ENCODE data around the gene HOXD12.

Gene HOXD12

DNA sequence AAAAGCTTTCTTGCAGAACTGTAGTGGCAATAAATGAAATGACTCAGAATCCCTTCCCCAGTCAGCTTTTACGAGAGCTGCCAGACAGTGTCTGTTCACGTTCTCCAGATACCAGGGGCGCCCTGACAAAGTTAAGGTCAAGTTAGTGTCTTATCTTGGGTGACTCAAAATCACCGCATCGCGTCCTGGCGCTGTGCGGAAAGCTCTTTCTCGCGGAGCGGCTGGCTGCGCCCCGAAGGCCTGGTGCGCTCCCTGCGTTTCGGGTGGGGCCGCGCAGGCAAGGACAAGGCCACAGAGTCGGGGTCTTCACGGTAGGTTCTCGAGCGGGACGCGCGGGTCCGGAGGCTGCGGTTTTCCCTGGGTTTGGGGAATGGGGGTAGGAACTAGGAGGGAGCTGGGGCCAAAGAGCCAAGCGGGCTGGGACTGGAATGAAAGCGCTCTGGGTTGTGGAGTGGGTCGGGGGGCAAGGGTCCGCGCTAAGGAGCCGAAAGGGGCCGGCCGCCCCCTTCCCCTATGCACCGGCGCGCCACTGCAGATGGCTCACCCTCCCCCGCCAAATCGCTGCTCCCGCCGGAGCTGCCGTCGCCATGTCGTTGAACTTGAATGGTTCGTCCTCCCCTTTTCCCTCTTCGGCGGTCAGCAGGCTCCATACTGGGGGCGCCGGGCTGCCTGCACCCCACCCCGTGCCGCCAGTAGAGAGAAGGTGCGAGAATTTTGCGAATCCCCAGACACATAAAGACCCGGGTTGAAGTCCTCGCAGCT is 4.9 kb downstream of the HOXD12 start:
- Histone ChIP-seq H3K9ac (ENCODE audit: low read length) (peak overlapping the region; percentile 54), H3K36me3 (ENCODE audit: control insufficient read depth, insufficient read depth, low read length, severe bottlenecking) (no peaks in the 10 kb centered on the region), H3K9me3 (ENCODE audit: control insufficient read depth, low read length) (peaks cover 10% of the 10 kb centered on the region), H3K4me3 (ENCODE audit: low read length) (peak overlapping the region; percentile 75), H3K4me1 (ENCODE audit: control insufficient read depth, insufficient read depth, low read length) (peaks cover 15% of the 10 kb centered on the region), H3K27me3 (replicated peaks; ENCODE audit: control insufficient read depth, insufficient read depth, low read length) (peaks cover 67% of the 10 kb centered on the region)
- DNase-seq (ENCODE audit: low read depth): no peak

DNA sequence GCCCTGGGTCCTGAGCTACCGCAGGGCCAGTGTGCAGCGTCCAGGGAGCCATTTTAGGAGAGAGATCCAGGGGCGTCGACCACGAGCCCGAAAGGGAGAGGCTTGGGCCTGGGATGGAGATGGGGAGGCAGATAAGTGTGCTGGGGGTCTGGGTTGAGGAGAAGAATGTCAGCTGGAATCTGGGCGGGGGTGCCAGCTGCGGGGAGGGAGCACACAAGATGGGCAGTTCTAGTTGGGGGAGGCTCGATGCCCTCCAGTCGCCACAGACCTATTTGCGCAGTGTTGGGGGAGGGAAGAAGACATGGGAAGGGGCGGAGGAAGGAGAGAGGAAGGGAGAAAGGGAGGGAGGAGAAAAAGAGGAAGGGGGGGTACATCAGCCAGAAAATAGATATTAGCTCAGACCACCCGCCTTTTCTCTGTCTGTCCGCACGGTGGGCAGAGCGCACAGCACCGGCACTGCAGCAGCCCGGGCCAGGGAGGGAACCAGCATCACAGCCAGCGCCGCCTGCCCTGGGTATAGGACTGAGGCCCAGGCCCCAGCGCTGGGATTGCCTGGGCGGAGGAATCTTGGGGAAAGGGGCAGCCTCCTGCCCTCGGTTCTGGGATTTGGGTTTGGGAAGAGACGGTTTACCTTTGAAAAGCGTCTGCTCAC is 5.6 kb downstream of the HOXD12 start:
- no peak for DNase-seq (ENCODE audit: low read depth)
- Histone ChIP-seq H3K36me3 (ENCODE audit: control insufficient read depth, insufficient read depth, low read length, severe bottlenecking) (no peaks in the 10 kb centered on the region), H3K4me1 (ENCODE audit: control insufficient read depth, insufficient read depth, low read length) (peaks cover 15% of the 10 kb centered on the region), H3K9me3 (ENCODE audit: control insufficient read depth, low read length) (peaks cover 7% of the 10 kb centered on the region), H3K4me3 (ENCODE audit: low read length) (peak overlapping the region; percentile 75), H3K27me3 (replicated peaks; ENCODE audit: control insufficient read depth, insufficient read depth, low read length) (peaks cover 67% of the 10 kb centered on the region), H3K9ac (ENCODE audit: low read length) (peak overlapping the region; percentile 54)

DNA sequence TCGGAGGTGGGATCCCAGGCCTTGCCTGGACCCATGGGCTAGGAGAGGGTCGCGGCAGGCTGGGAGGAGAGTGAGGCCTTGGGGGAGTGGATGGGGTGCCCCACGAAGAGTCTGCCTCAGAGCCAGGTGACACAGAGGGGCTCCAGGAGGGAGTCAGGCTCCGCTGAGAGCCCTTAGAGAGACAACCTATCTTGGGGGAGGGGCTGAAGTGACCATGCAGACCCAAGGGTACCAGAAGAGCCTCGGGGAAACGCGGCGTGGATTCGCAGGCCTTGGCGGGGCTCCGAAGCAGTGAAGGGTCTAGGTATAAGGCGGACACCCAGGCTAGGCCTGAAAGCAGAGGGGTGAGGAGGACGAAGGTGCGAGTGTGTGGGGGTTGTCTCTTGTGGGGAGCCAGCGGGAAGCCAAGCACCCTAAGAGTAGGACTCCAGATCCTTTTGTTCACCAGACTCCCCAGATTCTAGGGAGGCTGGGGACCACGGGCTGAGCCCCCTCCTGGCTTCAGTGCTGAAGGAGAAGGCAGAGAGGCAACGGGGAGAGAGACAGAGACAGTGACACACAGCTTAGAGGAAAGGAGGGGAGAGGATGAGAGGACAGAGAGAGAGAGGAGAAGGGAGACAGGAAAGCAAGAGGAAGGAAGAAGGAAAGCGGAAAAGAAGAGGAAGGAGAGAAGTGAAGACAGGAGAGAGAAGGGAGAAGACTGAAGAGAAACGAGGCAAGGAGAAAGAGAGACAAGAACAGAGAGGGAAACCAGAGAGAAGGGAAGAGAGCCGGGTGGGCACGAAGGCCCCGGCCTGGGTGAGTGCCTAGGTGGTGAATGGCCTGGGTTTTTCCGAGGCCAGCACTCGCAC is 6.4 kb downstream of the HOXD12 start:
- H3K4me3 ChIP-seq (ENCODE audit: low read length): peak overlapping the region; percentile 71
- no peak overlapping the region for H3K9ac ChIP-seq (ENCODE audit: low read length)
- no peaks in the 10 kb centered on the region for H3K36me3 ChIP-seq (ENCODE audit: control insufficient read depth, insufficient read depth, low read length, severe bottlenecking)
- peaks cover under 1% of the 10 kb centered on the region for H3K9me3 ChIP-seq (ENCODE audit: control insufficient read depth, low read length)
- H3K4me1 ChIP-seq (ENCODE audit: control insufficient read depth, insufficient read depth, low read length): peaks cover 15% of the 10 kb centered on the region
- no peak for DNase-seq (ENCODE audit: low read depth)
- H3K27me3 ChIP-seq (replicated peaks; ENCODE audit: control insufficient read depth, insufficient read depth, low read length): peaks cover 67% of the 10 kb centered on the region

GRCh38 chr2:176106581-176107539 is 7.3 kb downstream of the HOXD12 start, which contains the start of gene HOXD11:
HOXD11 (plus strand) TSS chr2:176107280; CDS start chr2:176107356, 76 bp downstream.
- Histone ChIP-seq H3K9me3 (ENCODE audit: control insufficient read depth, low read length) (no peaks in the 10 kb centered on the region), H3K4me3 (ENCODE audit: low read length) (peak within 1 kb of the TSS; percentile 71), H3K36me3 (ENCODE audit: control insufficient read depth, insufficient read depth, low read length, severe bottlenecking) (no peaks in the 10 kb centered on the region), H3K27me3 (replicated peaks; ENCODE audit: control insufficient read depth, insufficient read depth, low read length) (peaks cover 67% of the 10 kb centered on the region), H3K9ac (ENCODE audit: low read length) (no peak within 1 kb of the TSS), H3K4me1 (ENCODE audit: control insufficient read depth, insufficient read depth, low read length) (peaks cover 15% of the 10 kb centered on the region)
- no peak for DNase-seq (ENCODE audit: low read depth)

DNA sequence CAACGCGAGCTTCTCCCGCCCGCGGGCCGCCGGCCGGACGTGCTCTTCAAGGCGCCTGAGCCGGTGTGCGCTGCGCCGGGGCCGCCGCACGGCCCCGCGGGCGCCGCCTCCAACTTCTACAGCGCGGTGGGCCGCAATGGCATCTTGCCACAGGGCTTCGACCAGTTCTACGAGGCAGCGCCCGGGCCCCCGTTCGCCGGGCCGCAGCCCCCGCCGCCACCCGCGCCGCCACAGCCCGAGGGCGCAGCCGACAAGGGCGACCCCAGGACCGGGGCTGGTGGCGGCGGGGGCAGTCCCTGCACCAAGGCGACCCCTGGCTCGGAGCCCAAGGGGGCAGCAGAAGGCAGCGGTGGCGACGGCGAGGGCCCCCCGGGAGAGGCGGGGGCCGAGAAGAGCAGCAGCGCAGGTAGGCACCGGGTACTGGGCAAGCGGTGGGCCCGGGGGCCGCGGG is 8.2 kb downstream of the HOXD12 start:
- Histone ChIP-seq H3K9me3 (ENCODE audit: control insufficient read depth, low read length) (no peaks in the 10 kb centered on the region), H3K4me3 (ENCODE audit: low read length) (no peak overlapping the region), H3K4me1 (ENCODE audit: control insufficient read depth, insufficient read depth, low read length) (peaks cover 15% of the 10 kb centered on the region), H3K27me3 (replicated peaks; ENCODE audit: control insufficient read depth, insufficient read depth, low read length) (peaks cover 67% of the 10 kb centered on the region), H3K36me3 (ENCODE audit: control insufficient read depth, insufficient read depth, low read length, severe bottlenecking) (no peaks in the 10 kb centered on the region), H3K9ac (ENCODE audit: low read length) (no peak overlapping the region)
- DNase-seq (ENCODE audit: low read depth): no peak

DNA sequence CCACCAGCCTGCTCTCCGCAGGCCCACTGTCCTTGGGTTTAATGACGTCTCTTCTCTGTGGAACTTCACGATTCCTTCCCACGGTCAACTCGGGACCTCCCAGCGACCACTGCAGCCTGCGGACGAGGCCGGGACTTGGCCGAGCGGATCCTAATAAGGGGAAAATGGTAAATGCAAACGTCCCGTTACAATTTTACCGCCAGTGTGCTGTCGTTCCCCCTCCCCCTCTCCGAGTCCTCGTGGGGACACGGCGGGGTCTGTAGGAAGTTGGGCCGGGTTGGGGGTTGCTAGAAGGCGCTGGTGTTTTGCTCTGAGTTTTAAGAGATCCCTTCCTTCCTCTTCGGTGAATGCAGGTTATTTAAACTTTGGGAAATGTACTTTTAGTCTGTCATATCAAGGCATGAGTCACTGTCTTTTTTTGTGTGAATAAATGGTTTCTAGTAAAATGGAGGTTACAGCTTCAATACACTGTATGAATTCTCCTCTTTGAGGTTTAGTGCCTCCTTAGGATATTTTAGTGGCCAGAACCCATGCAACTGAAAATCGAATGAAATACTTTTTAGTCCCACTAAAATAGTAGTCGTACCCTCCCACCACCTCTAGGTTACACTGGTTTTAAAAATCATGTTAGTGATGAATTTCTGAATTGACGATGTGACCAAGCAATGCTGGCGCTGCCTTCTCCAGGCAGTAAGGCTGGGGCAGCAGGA is 9.8 kb downstream of the HOXD12 start:
- no peak overlapping the region for H3K4me3 ChIP-seq (ENCODE audit: low read length)
- DNase-seq (ENCODE audit: low read depth): no peak

DNA sequence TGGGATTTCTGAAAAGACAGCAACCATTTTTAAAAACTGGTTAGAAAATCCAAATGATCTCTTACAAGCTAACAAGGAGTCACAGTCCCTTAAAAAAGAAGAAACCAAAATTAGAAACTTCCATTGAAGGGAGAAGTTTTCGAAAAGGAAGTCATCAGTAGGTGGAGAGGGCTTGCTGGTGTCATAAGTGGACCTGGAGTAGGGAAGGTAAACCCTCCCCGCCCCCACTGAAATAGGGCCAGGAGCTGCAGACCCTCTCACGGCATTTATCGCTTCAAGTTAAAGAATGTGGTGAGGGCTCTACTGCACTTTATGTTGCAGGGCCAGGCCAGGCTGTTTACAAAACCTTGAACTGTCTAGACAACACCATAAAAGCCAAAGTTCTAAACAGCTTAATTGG is 10.4 kb downstream of the HOXD12 start:
- Histone ChIP-seq H3K9me3 (ENCODE audit: control insufficient read depth, low read length) (no peaks in the 10 kb centered on the region), H3K4me1 (ENCODE audit: control insufficient read depth, insufficient read depth, low read length) (peaks cover under 1% of the 10 kb centered on the region), H3K4me3 (ENCODE audit: low read length) (no peak overlapping the region), H3K36me3 (ENCODE audit: control insufficient read depth, insufficient read depth, low read length, severe bottlenecking) (no peaks in the 10 kb centered on the region), H3K27me3 (replicated peaks; ENCODE audit: control insufficient read depth, insufficient read depth, low read length) (peaks cover 74% of the 10 kb centered on the region), H3K9ac (ENCODE audit: low read length) (no peak overlapping the region)
- no peak for DNase-seq (ENCODE audit: low read depth)

More for the DNA sequence above, 9.8 kb downstream of the HOXD12 start:
- Histone ChIP-seq H3K36me3 (ENCODE audit: control insufficient read depth, insufficient read depth, low read length, severe bottlenecking) (no peaks in the 10 kb centered on the region), H3K4me1 (ENCODE audit: control insufficient read depth, insufficient read depth, low read length) (peaks cover 6% of the 10 kb centered on the region), H3K9me3 (ENCODE audit: control insufficient read depth, low read length) (no peaks in the 10 kb centered on the region), H3K9ac (ENCODE audit: low read length) (no peak overlapping the region), H3K27me3 (replicated peaks; ENCODE audit: control insufficient read depth, insufficient read depth, low read length) (peaks cover 69% of the 10 kb centered on the region)

DNA sequence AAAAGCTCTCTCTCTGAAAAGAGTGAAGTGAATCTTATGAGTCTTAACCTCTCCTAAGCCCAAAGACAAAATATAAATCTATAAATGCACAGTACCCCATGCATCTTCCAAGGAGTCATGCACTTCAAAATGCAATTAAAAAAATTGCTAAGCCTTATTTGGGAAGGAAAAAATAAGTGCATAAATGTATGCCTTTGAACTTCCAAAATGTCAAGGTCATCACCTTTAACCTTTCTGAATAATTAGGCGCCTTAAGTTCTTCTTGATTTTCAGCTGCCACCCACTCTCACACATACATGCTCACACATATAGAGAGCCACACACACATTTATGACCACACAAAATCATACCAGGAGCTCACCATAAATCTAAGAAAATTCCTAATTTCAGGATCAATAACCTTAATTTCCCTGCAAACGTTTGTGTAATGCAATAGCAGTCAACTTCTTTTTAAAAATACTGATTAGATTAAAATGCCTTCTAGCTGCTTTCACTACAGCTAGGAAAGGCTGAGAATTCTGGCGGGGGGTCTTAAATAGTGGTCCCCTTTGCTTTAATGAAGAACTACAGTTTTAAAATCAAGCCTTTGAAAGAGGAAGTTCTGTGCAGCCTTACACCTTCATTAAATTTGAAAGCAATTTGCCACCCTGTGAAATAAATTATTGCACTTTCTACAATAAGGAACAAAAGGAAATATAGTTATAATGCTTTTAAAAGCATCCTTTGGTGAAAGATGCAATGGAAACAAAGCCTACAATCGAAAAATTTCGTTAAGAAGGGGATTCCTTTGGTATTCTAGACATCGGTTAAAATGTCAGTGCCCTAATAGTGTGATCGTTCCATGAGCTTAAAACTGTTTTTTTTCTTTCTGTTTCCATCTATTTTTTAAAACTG is 11.1 kb downstream of the HOXD12 start:
- H3K4me1 ChIP-seq (ENCODE audit: control insufficient read depth, insufficient read depth, low read length): no peaks in the 10 kb centered on the region

GRCh38 chr2:176111309-176111663 is 11.7 kb downstream of the HOXD12 start:
- H3K9ac ChIP-seq (ENCODE audit: low read length): no peak overlapping the region
- H3K27me3 ChIP-seq (replicated peaks; ENCODE audit: control insufficient read depth, insufficient read depth, low read length): peaks cover 75% of the 10 kb centered on the region
- peak; percentile 69 for DNase-seq (ENCODE audit: low read depth)
- H3K4me3 ChIP-seq (ENCODE audit: low read length): no peak overlapping the region
- H3K9me3 ChIP-seq (ENCODE audit: control insufficient read depth, low read length): no peaks in the 10 kb centered on the region
- H3K4me1 ChIP-seq (ENCODE audit: control insufficient read depth, insufficient read depth, low read length): no peaks in the 10 kb centered on the region
- H3K36me3 ChIP-seq (ENCODE audit: control insufficient read depth, insufficient read depth, low read length, severe bottlenecking): no peaks in the 10 kb centered on the region

More for the DNA sequence above, 11.1 kb downstream of the HOXD12 start:
- Histone ChIP-seq H3K4me3 (ENCODE audit: low read length) (no peak overlapping the region), H3K9me3 (ENCODE audit: control insufficient read depth, low read length) (no peaks in the 10 kb centered on the region), H3K36me3 (ENCODE audit: control insufficient read depth, insufficient read depth, low read length, severe bottlenecking) (no peaks in the 10 kb centered on the region), H3K9ac (ENCODE audit: low read length) (no peak overlapping the region), H3K27me3 (replicated peaks; ENCODE audit: control insufficient read depth, insufficient read depth, low read length) (peaks cover 72% of the 10 kb centered on the region)
- DNase-seq (ENCODE audit: low read depth): no peak
